GM12865 (cell line): ENCODE data around the gene SYT1.

Experiments used
- DNase-seq: peaks from one replicate; pipeline ENCODE4 v3.0.0; 2010; ENCODE audit warnings: low read depth
- H3K4me3 ChIP-seq: 2 replicates; pipeline ENCODE4 v1.5.1; 2011; ENCODE audit warnings: mild to moderate bottlenecking, low read depth, low read length, control low read depth
- TF ChIP-seq, protein P1 (sequence below): IDR thresholded peaks from 2 replicates; pipeline ENCODE4 v1.5.1; 2011; ENCODE audit warnings: low read length, control low read depth, low read depth, inconsistent platforms; ENCODE audit not compliant: insufficient read depth; ENCODE audit errors: missing control alignments

The SYT1 gene

DNA sequence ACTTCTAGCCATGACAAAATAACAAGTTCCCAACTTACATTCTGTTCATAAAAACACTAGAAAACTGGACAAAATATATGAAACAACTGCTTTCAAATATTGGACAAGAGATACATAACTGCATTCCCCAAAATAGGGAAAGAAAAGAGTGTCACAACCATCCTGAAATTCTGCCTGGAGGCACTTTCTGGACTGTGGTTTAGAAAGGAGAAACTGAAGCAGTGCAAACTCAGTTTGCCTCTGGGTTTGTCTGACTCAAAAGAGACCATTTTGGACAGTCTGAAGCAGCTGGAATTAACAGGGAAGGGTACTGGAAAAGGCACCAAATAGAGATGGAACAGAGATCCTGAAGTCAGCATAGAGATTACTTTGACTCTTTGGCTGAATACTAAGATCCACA is 11.3 kb upstream of the SYT1 start:
- TF ChIP-seq, protein P1, sequence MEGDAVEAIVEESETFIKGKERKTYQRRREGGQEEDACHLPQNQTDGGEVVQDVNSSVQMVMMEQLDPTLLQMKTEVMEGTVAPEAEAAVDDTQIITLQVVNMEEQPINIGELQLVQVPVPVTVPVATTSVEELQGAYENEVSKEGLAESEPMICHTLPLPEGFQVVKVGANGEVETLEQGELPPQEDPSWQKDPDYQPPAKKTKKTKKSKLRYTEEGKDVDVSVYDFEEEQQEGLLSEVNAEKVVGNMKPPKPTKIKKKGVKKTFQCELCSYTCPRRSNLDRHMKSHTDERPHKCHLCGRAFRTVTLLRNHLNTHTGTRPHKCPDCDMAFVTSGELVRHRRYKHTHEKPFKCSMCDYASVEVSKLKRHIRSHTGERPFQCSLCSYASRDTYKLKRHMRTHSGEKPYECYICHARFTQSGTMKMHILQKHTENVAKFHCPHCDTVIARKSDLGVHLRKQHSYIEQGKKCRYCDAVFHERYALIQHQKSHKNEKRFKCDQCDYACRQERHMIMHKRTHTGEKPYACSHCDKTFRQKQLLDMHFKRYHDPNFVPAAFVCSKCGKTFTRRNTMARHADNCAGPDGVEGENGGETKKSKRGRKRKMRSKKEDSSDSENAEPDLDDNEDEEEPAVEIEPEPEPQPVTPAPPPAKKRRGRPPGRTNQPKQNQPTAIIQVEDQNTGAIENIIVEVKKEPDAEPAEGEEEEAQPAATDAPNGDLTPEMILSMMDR, result no peak
- no peak overlapping the region for H3K4me3 ChIP-seq
- no peak for DNase-seq

GRCh38 chr12:78863482-78864402 is 832 bp upstream of the SYT1 start:
- peak; percentile 44 for DNase-seq
- TF ChIP-seq, protein P1, result no peak
- peak overlapping the region; percentile 40 for H3K4me3 ChIP-seq

GRCh38 chr12:78864870-78865463 is 393 bp downstream of the SYT1 start:
- no peak overlapping the region for H3K4me3 ChIP-seq
- TF ChIP-seq, protein P1, result no peak
- peak; percentile 1 for DNase-seq

GRCh38 chr12:78865516-78865915 is 942 bp downstream of the SYT1 start:
- no peak overlapping the region for H3K4me3 ChIP-seq
- TF ChIP-seq, protein P1, result no peak
- no peak for DNase-seq

- TF ChIP-seq, protein P1, result no peak
- no peak for DNase-seq
- no peak overlapping the region for H3K4me3 ChIP-seq
These were observed 1.9 kb downstream of the SYT1 start for GRCh38 chr12:78866518-78866917.

DNA sequence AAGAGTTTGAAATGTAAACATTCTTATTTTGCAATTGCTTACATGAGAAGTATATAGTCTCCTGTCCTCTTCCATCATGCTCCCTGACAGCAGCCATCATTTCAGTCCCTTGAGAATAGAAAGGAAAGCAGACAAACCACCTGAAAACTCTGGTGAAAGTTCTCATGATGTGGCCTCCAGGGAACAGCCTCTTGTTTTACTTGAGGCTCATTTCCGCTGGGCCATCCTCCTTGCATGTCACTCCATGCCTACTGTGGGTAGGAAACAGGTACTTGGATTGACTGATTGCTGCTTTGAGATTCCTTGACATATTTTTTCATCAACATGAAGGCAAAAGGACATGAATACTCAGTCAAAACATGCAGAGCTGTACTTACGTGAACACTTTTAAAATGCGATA is 6.0 kb downstream of the SYT1 start:
- no peak overlapping the region for H3K4me3 ChIP-seq
- peak; percentile 2 for DNase-seq
- TF ChIP-seq, protein P1, result no peak
